Thyroid gland (tissue), 4 donors: ENCODE results near the gene PLCB4.

Experiments
- POLR2A ChIP-seq, 2 donors: fragments of 450-650 bp; IDR thresholded peaks; one replicate each; pipeline ENCODE4 v1.6.1; 2017; ENCODE audit warnings: antibody characterized with exemption in 2 of 2, mild to moderate bottlenecking in 2 of 2, moderate library complexity in 1 of 2
- TF ChIP-seq, protein P1 (sequence below), 6 experiments: fragments of 200-600 bp in 3 of 6; fragments of 450-650 bp in 3 of 6; sonication (generic) in 3 of 6; IDR thresholded peaks; one replicate each; pipeline ENCODE4 v1.5.1; 2016 to 2019; ENCODE audit warnings: antibody characterized with exemption in 6 of 6, mild to moderate bottlenecking in 2 of 6, inconsistent platforms in 1 of 6, moderate library complexity in 1 of 6

- TF ChIP-seq, protein P1, sequence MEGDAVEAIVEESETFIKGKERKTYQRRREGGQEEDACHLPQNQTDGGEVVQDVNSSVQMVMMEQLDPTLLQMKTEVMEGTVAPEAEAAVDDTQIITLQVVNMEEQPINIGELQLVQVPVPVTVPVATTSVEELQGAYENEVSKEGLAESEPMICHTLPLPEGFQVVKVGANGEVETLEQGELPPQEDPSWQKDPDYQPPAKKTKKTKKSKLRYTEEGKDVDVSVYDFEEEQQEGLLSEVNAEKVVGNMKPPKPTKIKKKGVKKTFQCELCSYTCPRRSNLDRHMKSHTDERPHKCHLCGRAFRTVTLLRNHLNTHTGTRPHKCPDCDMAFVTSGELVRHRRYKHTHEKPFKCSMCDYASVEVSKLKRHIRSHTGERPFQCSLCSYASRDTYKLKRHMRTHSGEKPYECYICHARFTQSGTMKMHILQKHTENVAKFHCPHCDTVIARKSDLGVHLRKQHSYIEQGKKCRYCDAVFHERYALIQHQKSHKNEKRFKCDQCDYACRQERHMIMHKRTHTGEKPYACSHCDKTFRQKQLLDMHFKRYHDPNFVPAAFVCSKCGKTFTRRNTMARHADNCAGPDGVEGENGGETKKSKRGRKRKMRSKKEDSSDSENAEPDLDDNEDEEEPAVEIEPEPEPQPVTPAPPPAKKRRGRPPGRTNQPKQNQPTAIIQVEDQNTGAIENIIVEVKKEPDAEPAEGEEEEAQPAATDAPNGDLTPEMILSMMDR (IDR thresholded peaks at IDR 0.05): no peak
- no peak for TF ChIP-seq POLR2A (IDR thresholded peaks at IDR 0.05)
These were observed 116.6 kb downstream of the PLCB4 start for GRCh38 chr20:9185511-9185910.
